ENCODE measurements around the gene ATF4.
"Not testable (repeated sequence)": the region's sequence is repeated elsewhere in the genome, so short reads cannot be mapped to it uniquely, and the experiment has no call there.

ATF4 gene

DNA sequence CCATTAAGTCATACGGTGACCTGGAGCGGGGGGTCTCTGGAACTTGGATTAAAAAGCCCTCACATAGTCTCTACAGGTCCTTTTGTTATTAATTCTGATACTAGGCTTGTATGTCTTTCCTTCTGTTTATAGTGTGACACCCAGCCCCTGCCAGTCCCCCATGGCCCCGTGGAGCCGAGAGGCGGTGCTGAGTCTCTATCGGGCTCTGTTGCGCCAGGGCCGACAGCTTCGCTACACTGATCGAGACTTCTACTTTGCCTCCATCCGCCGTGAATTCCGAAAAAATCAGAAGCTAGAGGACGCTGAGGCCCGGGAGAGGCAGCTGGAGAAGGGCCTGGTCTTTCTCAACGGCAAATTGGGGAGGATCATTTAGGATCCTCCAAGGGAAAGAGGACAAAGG is 16.3 kb upstream of the ATF4 start:
- TF ChIP-seq, protein P1, sequence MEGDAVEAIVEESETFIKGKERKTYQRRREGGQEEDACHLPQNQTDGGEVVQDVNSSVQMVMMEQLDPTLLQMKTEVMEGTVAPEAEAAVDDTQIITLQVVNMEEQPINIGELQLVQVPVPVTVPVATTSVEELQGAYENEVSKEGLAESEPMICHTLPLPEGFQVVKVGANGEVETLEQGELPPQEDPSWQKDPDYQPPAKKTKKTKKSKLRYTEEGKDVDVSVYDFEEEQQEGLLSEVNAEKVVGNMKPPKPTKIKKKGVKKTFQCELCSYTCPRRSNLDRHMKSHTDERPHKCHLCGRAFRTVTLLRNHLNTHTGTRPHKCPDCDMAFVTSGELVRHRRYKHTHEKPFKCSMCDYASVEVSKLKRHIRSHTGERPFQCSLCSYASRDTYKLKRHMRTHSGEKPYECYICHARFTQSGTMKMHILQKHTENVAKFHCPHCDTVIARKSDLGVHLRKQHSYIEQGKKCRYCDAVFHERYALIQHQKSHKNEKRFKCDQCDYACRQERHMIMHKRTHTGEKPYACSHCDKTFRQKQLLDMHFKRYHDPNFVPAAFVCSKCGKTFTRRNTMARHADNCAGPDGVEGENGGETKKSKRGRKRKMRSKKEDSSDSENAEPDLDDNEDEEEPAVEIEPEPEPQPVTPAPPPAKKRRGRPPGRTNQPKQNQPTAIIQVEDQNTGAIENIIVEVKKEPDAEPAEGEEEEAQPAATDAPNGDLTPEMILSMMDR (conservative IDR thresholded peaks at IDR 0.05; ENCODE audit: low read length), result no peak
- no peak for TF ChIP-seq EZH2phosphoT487 (IDR thresholded peaks at IDR 0.05; ENCODE audit: borderline replicate concordance)
- H3K79me2 ChIP-seq (ENCODE audit: insufficient read depth, low read length), result peaks cover 66% of the 10 kb centered on the region
- H3F3A ChIP-seq (ENCODE audit: low read depth), result no peaks in the 10 kb centered on the region; the same call in 1 of the 2 replicates
- no peaks in the 10 kb centered on the region for H3K9me2 ChIP-seq (replicated peaks; ENCODE audit: low read depth, low read length)
- peaks cover 30% of the 10 kb centered on the region for H3K4me1 ChIP-seq (ENCODE audit: insufficient read depth, low read length, poor library complexity, severe bottlenecking)
- H3K9ac ChIP-seq (ENCODE audit: low read depth, low read length, poor library complexity, severe bottlenecking), result peak overlapping the region; percentile 96
- H3K4me3 ChIP-seq (ENCODE audit: low read length, poor library complexity, severe bottlenecking), result peak overlapping the region; percentile 96
- peak overlapping the region; percentile 98 for H3K4me2 ChIP-seq (ENCODE audit: low read depth, low read length, poor library complexity, severe bottlenecking)
- H4K20me1 ChIP-seq (ENCODE audit: insufficient read depth, low read length, poor library complexity, severe bottlenecking), result peaks cover 26% of the 10 kb centered on the region
- H3K36me3 ChIP-seq (ENCODE audit: insufficient read depth, low read length), result peaks cover 36% of the 10 kb centered on the region; the same call in 1 of the 2 replicates
- no peaks in the 10 kb centered on the region for H3K9me3 ChIP-seq (ENCODE audit: insufficient read depth, low read depth, low read length)
- H3K27me3 ChIP-seq (ENCODE audit: insufficient read depth, low read length, poor library complexity, severe bottlenecking), result no peaks in the 10 kb centered on the region
- H2AFZ ChIP-seq (ENCODE audit: low read length), result no peak overlapping the region

DNA sequence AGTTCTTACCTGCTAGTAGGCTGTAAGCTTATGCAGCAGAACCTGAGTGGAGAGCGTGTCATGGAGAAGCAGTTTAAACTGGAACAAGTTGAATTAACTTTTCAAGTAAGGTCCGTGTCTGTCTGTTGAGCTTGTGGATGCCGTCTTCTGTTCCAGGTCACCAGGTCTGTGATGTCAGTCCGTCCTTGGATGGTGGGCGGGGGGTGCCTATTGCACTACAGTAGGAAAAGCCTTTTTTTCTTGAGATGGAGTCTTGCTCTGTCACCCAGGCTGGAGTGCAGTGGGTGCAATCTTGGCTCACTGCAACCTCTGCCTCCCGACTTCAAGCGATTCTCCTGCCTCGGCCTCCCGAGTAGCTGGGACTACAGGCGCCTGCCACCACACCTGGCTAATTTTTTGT is 13.3 kb upstream of the ATF4 start:
- not testable (repeated sequence) for H3K9ac ChIP-seq (ENCODE audit: low read depth, low read length, poor library complexity, severe bottlenecking); H3K9me3 ChIP-seq (ENCODE audit: insufficient read depth, low read depth, low read length); H3K9me2 ChIP-seq (replicated peaks; ENCODE audit: low read depth, low read length); H3K27me3 ChIP-seq (ENCODE audit: insufficient read depth, low read length, poor library complexity, severe bottlenecking); H3K4me3 ChIP-seq (ENCODE audit: low read length, poor library complexity, severe bottlenecking); H2AFZ ChIP-seq (ENCODE audit: low read length); H3F3A ChIP-seq (ENCODE audit: low read depth)
- Histone ChIP-seq H4K20me1 (ENCODE audit: insufficient read depth, low read length, poor library complexity, severe bottlenecking) (peaks cover 30% of the 10 kb centered on the region), H3K79me2 (ENCODE audit: insufficient read depth, low read length) (peaks cover 86% of the 10 kb centered on the region), H3K4me2 (ENCODE audit: low read depth, low read length, poor library complexity, severe bottlenecking) (peak overlapping the region; percentile 35), H3K4me1 (ENCODE audit: insufficient read depth, low read length, poor library complexity, severe bottlenecking) (peaks cover 30% of the 10 kb centered on the region), H3K36me3 (ENCODE audit: insufficient read depth, low read length) (peaks cover 62% of the 10 kb centered on the region; the same call in 1 of the 2 replicates)

DNA sequence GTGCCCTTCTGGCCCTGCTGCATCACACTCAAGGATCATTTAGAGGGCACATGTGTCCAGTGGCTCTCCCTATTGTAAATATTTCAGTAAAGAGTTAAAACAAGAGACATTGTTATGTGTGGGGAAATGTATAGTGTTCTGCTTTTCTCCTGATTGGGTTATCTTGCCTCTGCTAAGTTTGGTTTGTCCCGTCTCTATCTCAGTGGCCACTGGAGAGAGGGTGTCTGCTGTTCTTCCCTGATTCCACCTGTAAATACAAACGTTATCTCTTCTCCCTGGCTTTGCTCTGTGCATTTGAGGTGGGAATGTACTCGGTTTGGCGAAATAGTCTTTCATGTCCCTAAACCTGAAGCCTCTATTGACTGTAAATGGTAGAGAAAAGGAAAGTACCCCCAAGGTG is 12.0 kb upstream of the ATF4 start:
- Histone ChIP-seq H3K36me3 (ENCODE audit: insufficient read depth, low read length) (peaks cover 75% of the 10 kb centered on the region; the same call in 1 of the 2 replicates), H2AFZ (ENCODE audit: low read length) (no peak overlapping the region), H3K9ac (ENCODE audit: low read depth, low read length, poor library complexity, severe bottlenecking) (peak overlapping the region; percentile 28), H3K9me3 (ENCODE audit: insufficient read depth, low read depth, low read length) (no peaks in the 10 kb centered on the region), H3K4me2 (ENCODE audit: low read depth, low read length, poor library complexity, severe bottlenecking) (peak overlapping the region; percentile 35), H3K9me2 (replicated peaks; ENCODE audit: low read depth, low read length) (no peaks in the 10 kb centered on the region), H4K20me1 (ENCODE audit: insufficient read depth, low read length, poor library complexity, severe bottlenecking) (peaks cover 20% of the 10 kb centered on the region), H3K27me3 (ENCODE audit: insufficient read depth, low read length, poor library complexity, severe bottlenecking) (no peaks in the 10 kb centered on the region), H3K79me2 (ENCODE audit: insufficient read depth, low read length) (peaks cover 78% of the 10 kb centered on the region), H3K4me1 (ENCODE audit: insufficient read depth, low read length, poor library complexity, severe bottlenecking) (peaks cover 24% of the 10 kb centered on the region), H3K4me3 (ENCODE audit: low read length, poor library complexity, severe bottlenecking) (no peak overlapping the region), H3F3A (ENCODE audit: low read depth) (no peaks in the 10 kb centered on the region)
- TF ChIP-seq EZH2phosphoT487 (IDR thresholded peaks at IDR 0.05; ENCODE audit: borderline replicate concordance), result no peak
- TF ChIP-seq, protein P1 (conservative IDR thresholded peaks at IDR 0.05; ENCODE audit: low read length), result no peak

DNA sequence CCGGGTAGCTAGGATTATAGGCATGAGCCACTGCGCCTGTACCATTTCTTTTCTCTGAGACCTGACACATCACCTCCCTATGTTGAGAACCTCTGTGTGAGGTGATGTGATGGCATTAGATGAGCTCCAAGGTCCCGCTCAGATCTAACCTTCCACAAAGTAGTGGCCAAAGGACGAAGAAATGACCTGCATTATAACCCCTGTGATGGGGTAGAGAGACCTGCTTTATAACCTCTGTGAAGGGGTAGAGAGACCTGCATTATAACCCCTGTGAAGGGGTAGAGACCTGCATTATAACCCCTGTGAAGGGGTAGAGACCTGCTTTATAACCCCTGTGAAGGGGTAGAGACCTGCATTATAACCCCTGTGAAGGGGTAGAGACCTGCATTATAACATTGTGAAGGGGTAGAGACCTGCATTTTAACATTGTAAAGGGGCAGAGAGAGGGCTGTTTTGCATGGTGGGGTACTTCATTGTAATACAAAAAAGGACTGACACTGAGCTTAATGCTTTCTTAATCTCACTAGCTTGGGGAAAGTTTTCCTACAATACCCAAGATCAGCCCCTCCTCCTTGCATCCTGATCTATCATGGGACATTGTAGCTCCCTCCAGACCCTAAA is 9.7 kb upstream of the ATF4 start:
- Histone ChIP-seq H3F3A (ENCODE audit: low read depth) (no peaks in the 10 kb centered on the region), H3K79me2 (ENCODE audit: insufficient read depth, low read length) (peaks cover 66% of the 10 kb centered on the region), H2AFZ (ENCODE audit: low read length) (no peak overlapping the region), H3K4me3 (ENCODE audit: low read length, poor library complexity, severe bottlenecking) (no peak overlapping the region), H3K4me2 (ENCODE audit: low read depth, low read length, poor library complexity, severe bottlenecking) (no peak overlapping the region), H3K9me2 (replicated peaks; ENCODE audit: low read depth, low read length) (no peaks in the 10 kb centered on the region), H3K36me3 (ENCODE audit: insufficient read depth, low read length) (peaks cover 86% of the 10 kb centered on the region; the same call in 1 of the 2 replicates), H3K9me3 (ENCODE audit: insufficient read depth, low read depth, low read length) (no peaks in the 10 kb centered on the region), H3K9ac (ENCODE audit: low read depth, low read length, poor library complexity, severe bottlenecking) (no peak overlapping the region), H3K4me1 (ENCODE audit: insufficient read depth, low read length, poor library complexity, severe bottlenecking) (peaks cover 10% of the 10 kb centered on the region), H4K20me1 (ENCODE audit: insufficient read depth, low read length, poor library complexity, severe bottlenecking) (peaks cover 18% of the 10 kb centered on the region), H3K27me3 (ENCODE audit: insufficient read depth, low read length, poor library complexity, severe bottlenecking) (no peaks in the 10 kb centered on the region)
- no peak for TF ChIP-seq EZH2phosphoT487 (IDR thresholded peaks at IDR 0.05; ENCODE audit: borderline replicate concordance)
- TF ChIP-seq, protein P1 (conservative IDR thresholded peaks at IDR 0.05; ENCODE audit: low read length), result no peak

Data from Loucy (cell line).